A549 treated with Hydrocortisone at 1 μM for 4 hours (cell line): ENCODE results near the gene NMU. TPM values are rescaled to one million over a fixed set of nuclear protein-coding genes. Genes with fewer than 3 reads are reported as not detected.

Experiments
- total RNA-seq: library from RNA; stranded (reverse); fragments of 200-300 nt; extraction: Qiagen RNA extraction; gene quantifications from 5 replicates; pipeline ENCODE4 v1.2.3, GENCODE V29; 2022

Gene NMU, protein sequence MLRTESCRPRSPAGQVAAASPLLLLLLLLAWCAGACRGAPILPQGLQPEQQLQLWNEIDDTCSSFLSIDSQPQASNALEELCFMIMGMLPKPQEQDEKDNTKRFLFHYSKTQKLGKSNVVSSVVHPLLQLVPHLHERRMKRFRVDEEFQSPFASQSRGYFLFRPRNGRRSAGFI
- 0.41 to 0.87 TPM (median 0.65 TPM) in 4 of 5 replicates, not detected in the other for total RNA-seq

DNA sequence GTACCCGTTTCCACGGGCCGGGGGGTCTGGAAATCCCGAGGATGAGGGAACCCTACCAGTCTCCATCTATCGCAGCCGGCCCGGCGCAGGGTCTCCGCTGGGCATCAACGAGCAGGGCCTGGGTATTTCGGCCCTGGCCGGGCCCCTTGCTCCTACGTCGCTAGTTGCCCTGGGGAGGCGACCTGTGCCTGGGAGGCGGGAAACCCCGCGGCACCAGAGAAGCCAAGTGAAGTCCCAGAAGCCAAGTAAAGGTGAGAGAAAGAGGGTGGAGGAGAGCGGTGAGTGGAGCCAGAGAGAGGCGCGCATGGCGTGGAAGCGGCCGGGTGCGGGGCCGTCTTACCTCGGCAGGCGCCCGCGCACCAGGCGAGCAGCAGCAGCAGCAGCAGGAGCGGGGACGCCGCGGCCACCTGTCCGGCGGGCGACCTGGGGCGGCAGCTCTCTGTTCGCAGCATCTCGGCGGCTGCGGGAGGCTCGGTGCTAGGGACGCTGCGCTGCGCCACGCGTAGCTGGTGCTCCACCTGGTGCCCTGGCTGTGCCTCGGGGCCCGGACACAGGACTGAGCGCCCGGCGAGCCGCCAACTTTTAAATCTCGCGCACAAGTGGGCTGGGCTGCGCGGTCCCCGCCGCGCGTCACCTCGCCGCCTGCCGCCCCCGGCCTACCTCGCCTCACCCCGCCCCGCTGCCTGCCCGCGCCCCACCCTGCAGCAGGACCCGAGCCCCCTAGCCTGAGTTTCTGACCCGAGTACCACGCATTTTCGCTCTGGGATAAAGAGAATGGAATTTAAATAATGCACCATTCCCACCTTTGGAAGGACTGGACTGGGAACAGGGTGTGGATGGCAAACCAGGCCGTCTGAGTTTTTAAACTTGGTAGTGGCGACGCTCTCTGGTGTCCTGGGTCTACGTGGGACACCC, at the start of gene NMU:
NMU (minus strand) TSS at position 558 of the 915 bp plus-strand sequence; CDS start at position 452, 106 bp downstream.

DNA sequence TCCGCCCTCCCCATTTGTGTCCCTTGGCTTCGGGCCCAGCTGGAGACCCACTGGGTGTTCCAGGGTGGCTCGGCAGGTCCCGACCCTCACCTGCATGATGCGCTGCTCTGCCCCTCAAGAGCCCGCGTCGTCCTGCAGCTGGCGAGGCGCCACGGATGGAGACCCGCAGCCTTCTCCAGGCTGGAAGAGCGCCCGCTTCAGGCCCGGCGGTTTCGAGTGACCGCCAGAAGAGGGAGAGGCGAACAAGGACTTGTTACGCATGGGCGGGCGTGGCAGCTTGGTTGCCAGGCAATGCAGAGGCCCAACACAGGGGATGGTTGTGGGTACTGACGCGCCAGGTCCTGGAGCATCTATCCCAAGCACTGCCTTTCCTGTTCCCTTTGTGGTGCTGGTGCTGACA, 44.1 kb downstream of the NMU start, which contains the start of gene PDCL2:
PDCL2 (minus strand) TSS at position 232 of the 400 bp plus-strand sequence; CDS start at position 96, 136 bp downstream.

DNA sequence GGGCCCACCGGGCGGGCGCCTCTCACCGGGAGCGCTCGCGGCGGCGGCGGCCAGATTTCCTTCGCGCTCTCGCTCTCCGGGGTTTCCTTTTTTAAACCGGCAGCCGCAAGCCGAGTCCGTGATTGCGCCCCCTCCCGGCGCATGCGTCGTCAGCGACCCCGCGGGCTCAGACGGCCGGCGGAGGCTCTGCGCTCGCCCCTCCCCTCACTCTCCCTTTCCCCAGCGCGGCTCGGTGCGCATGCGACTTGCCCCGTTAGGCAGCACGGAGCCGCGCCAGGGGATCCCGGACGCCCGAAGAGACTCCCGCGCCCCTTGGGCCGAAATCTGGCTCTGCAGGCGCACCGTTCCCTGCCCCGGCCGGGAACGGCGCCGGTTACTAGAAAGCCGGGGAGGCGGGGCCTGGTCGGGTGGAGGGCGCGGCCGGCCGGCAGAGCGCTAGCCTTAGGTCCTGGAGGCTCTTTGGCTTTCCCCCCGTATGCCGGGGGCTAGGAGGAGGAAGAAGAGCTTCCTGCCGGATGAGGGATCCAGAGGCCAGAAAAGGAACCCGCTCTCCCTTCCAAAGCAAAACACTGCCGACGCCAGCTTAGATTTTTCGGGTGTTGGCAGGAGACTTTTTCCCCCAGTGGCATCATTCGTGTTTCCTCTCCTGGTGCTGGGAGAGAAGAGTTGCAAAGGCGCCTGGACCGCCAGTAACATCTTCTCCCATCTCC, 89.2 kb downstream of the NMU start, which contains the start of gene CLOCK:
CLOCK (minus strand) TSS at position 154 of the 710 bp plus-strand sequence. CDS start 64,124 bp downstream, outside the sequence.

Other genes with a start within 250 kb of the NMU start
- 50.7 to 62.8 TPM (median 55.3 TPM) in 5 replicates for gene TMEM165, start 240.3 kb downstream of the NMU start, total RNA-seq
- gene CLOCK, start 89.4 kb downstream of the NMU start, total RNA-seq, result 3.5 to 5.9 TPM (median 5.5 TPM) in 5 replicates
- gene PDCL2, start 44.1 kb downstream of the NMU start, total RNA-seq, result not detected in 5 replicates
- not detected in 5 replicates for gene EXOC1L, start 183.5 kb upstream of the NMU start, total RNA-seq
- 12.0 to 18.2 TPM (median 14.7 TPM) in 5 replicates for gene EXOC1, start 217.3 kb upstream of the NMU start, total RNA-seq